SK-N-MC (cell line): ENCODE results near the gene HRH3.

Experiments used
- DNase-seq: peaks from one replicate; pipeline ENCODE4 v3.0.0-alpha.2; 2011; ENCODE audit warnings: low read depth, low spot score
- H3K27ac ChIP-seq: fragments of 200-600 bp; sonication (generic); 2 replicates; pipeline ENCODE4 v1.5.1; 2016; ENCODE audit warnings: mixed run types
- H3K36me3 ChIP-seq: fragments of 200-600 bp; sonication (generic); 2 replicates; pipeline ENCODE4 v1.6.1; 2017; ENCODE audit warnings: antibody characterized with exemption, low read length, mixed read lengths; ENCODE audit not compliant: insufficient read depth
- H3K4me3 ChIP-seq: fragments of 200-600 bp; sonication (generic); 2 replicates; pipeline ENCODE4 v1.5.1; 2016
- H3K9ac ChIP-seq: fragments of 200-600 bp; sonication (generic); 2 replicates; pipeline ENCODE4 v1.8.0; 2017; ENCODE audit warnings: mixed run types, mixed read lengths; ENCODE audit not compliant: insufficient read length
- H3K9me3 ChIP-seq: fragments of 200-600 bp; sonication (generic); 2 replicates; pipeline ENCODE4 v1.6.1; 2017; ENCODE audit warnings: low read depth, mild to moderate bottlenecking, antibody characterized with exemption, low read length, moderate library complexity, mixed read lengths
- EZH2 ChIP-seq: fragments of 200-600 bp; sonication (generic); IDR thresholded peaks from one replicate; pipeline ENCODE4 v1.6.1; 2017; ENCODE audit warnings: antibody characterized with exemption
- FOXP2 ChIP-seq: optimal IDR thresholded peaks from 2 replicates; pipeline ENCODE3; 2011; ENCODE audit warnings: mild to moderate bottlenecking, moderate library complexity; ENCODE audit not compliant: insufficient read depth; ENCODE audit errors: extremely low read length, control extremely low read depth
- POLR2AphosphoS5 ChIP-seq: IDR thresholded peaks from 2 replicates; pipeline ENCODE4 v1.6.1; 2012; ENCODE audit warnings: mild to moderate bottlenecking, low read depth, low read length, borderline replicate concordance

HRH3 gene

GRCh38 chr20:62186096-62186426 lies 34.0 kb downstream of the HRH3 start:
- H3K27ac ChIP-seq: no peak overlapping the region
- H3K4me3 ChIP-seq: no peak overlapping the region
- no peaks in the 10 kb centered on the region for H3K9me3 ChIP-seq
- peaks cover 7% of the 10 kb centered on the region for H3K36me3 ChIP-seq
- no peak for DNase-seq
- no peak for TF ChIP-seq FOXP2
- no peak for TF ChIP-seq POLR2AphosphoS5
- no peak for TF ChIP-seq EZH2
- no peak overlapping the region for H3K9ac ChIP-seq

GRCh38 chr20:62183426-62184142 lies 36.5 kb downstream of the HRH3 start:
- Histone ChIP-seq H3K4me3 (peak overlapping the region; percentile 99), H3K9ac (peak overlapping the region; percentile 100), H3K36me3 (no peaks in the 10 kb centered on the region; the same call in none of the 2 replicates), H3K27ac (peak overlapping the region; percentile 87), H3K9me3 (no peaks in the 10 kb centered on the region)
- no peak for DNase-seq
- no peak for TF ChIP-seq FOXP2
- no peak for TF ChIP-seq POLR2AphosphoS5
- no peak for TF ChIP-seq EZH2

- Histone ChIP-seq H3K36me3 (no peaks in the 10 kb centered on the region; the same call in none of the 2 replicates), H3K9ac (peak within 1 kb of the TSS; percentile 100), H3K9me3 (no peaks in the 10 kb centered on the region), H3K27ac (peak within 1 kb of the TSS; percentile 87), H3K4me3 (peak within 1 kb of the TSS; percentile 99)
- DNase-seq: peak; percentile 52
- TF ChIP-seq FOXP2 (peak; percentile 38), EZH2 (no peak), POLR2AphosphoS5 (peak; percentile 98)
Measured at GRCh38 chr20:62182469-62183425, 37.3 kb downstream of the HRH3 start, which contains the start of gene MTG2. Gene MTG2, plus strand, starts transcription at chr20:62183028. Its CDS starts 10,393 bp downstream, at chr20:62193421.

- peak overlapping the region; percentile 48; the same call in 1 of the 2 replicates for H3K27ac ChIP-seq
- peak overlapping the region; percentile 100 for H3K9ac ChIP-seq
- no peak for DNase-seq
- H3K4me3 ChIP-seq: peak overlapping the region; percentile 99
- TF ChIP-seq POLR2AphosphoS5 (no peak), EZH2 (no peak), FOXP2 (no peak)
- H3K9me3 ChIP-seq: no peaks in the 10 kb centered on the region
- H3K36me3 ChIP-seq: no peaks in the 10 kb centered on the region; the same call in none of the 2 replicates
Measured at GRCh38 chr20:62181808-62182207, 38.3 kb downstream of the HRH3 start.

- Histone ChIP-seq H3K36me3 (no peaks in the 10 kb centered on the region; the same call in none of the 2 replicates), H3K9ac (no peak overlapping the region), H3K4me3 (no peak overlapping the region), H3K9me3 (no peaks in the 10 kb centered on the region), H3K27ac (no peak overlapping the region)
- TF ChIP-seq POLR2AphosphoS5 (no peak), FOXP2 (no peak), EZH2 (no peak)
- DNase-seq: no peak
Measured at GRCh38 chr20:62179162-62179504, 40.9 kb downstream of the HRH3 start.

GRCh38 chr20:62178316-62179161 lies 41.5 kb downstream of the HRH3 start:
- Histone ChIP-seq H3K9me3 (no peaks in the 10 kb centered on the region), H3K9ac (no peak overlapping the region), H3K36me3 (no peaks in the 10 kb centered on the region; the same call in none of the 2 replicates), H3K27ac (no peak overlapping the region), H3K4me3 (no peak overlapping the region)
- no peak for TF ChIP-seq EZH2
- TF ChIP-seq FOXP2: no peak
- TF ChIP-seq POLR2AphosphoS5: no peak
- no peak for DNase-seq

- TF ChIP-seq FOXP2: no peak
- no peak for TF ChIP-seq POLR2AphosphoS5
- TF ChIP-seq EZH2: no peak
Measured at GRCh38 chr20:62177307-62177706, 42.8 kb downstream of the HRH3 start.

More at GRCh38 chr20:62177307-62177706, 42.8 kb downstream of the HRH3 start:
- no peak for DNase-seq
- H3K36me3 ChIP-seq: no peaks in the 10 kb centered on the region; the same call in none of the 2 replicates
- H3K27ac ChIP-seq: no peak overlapping the region
- no peak overlapping the region for H3K9ac ChIP-seq
- no peak overlapping the region for H3K4me3 ChIP-seq
- no peaks in the 10 kb centered on the region for H3K9me3 ChIP-seq
